Glutamatergic neuron (in vitro differentiated cells): ENCODE results near the gene RD3L. TPM values are rescaled to one million over a fixed set of nuclear protein-coding genes. Genes with fewer than 3 reads are reported as not detected.

Experiments
- DNase-seq: peaks from one replicate; pipeline ENCODE4 v3.0.0; 2022
- H3K27ac Mint-ChIP-seq: one replicate; pipeline ENCODE4 v1.8.0; 2020; ENCODE audit warnings: mild to moderate bottlenecking, mixed read lengths, inconsistent platforms; ENCODE audit not compliant: unreplicated experiment
- H3K27me3 Mint-ChIP-seq: one replicate; pipeline ENCODE4 v1.8.0; 2020; ENCODE audit warnings: mild to moderate bottlenecking, moderate library complexity, mixed read lengths, inconsistent platforms; ENCODE audit not compliant: unreplicated experiment
- H3K36me3 Mint-ChIP-seq: one replicate; pipeline ENCODE4 v1.8.0; 2020; ENCODE audit warnings: mild to moderate bottlenecking, mixed read lengths, inconsistent platforms; ENCODE audit not compliant: unreplicated experiment
- H3K4me1 Mint-ChIP-seq: one replicate; pipeline ENCODE4 v1.8.0; 2020; ENCODE audit warnings: mild to moderate bottlenecking, low read depth, mixed read lengths, inconsistent platforms; ENCODE audit not compliant: unreplicated experiment
- H3K4me3 Mint-ChIP-seq: one replicate; pipeline ENCODE4 v1.8.0; 2020; ENCODE audit warnings: mild to moderate bottlenecking, mixed read lengths, inconsistent platforms; ENCODE audit not compliant: unreplicated experiment
- H3K9me3 Mint-ChIP-seq: one replicate; pipeline ENCODE4 v1.8.0; 2020; ENCODE audit warnings: mild to moderate bottlenecking, moderate library complexity, mixed read lengths, inconsistent platforms; ENCODE audit not compliant: unreplicated experiment
- CTCF ChIP-seq: fragments of 200-600 bp; sonication (generic); IDR thresholded peaks from one replicate; pipeline ENCODE4 v1.5.0; 2021; ENCODE audit not compliant: partially characterized antibody, unreplicated experiment
- long read RNA-seq: library from polyadenylated mRNA; unstranded; transcript quantifications from one replicate; pipeline ENCODE4 v2.0.0, GENCODE V29; 2020; ENCODE audit not compliant: unreplicated experiment
- total RNA-seq: library from RNA; stranded (reverse); fragmentation: NEBNext Ultra II Directional; extraction: Animal tissue kit (Norgen Biotek cat#: 25700); gene quantifications from one replicate; pipeline ENCODE4 v1.2.1, GENCODE V29; 2021; ENCODE audit not compliant: unreplicated experiment

RD3L gene
- not detected for total RNA-seq
- long read RNA-seq, result 0 reads

- no peak for DNase-seq
- no peak within 1 kb of the TSS for H3K4me3 Mint-ChIP-seq
Measured at GRCh38 chr14:103941973-103942736, at the start of gene RD3L. TSS of gene RD3L (minus strand) at chr14:103942529. CDS start at chr14:103941695, 834 bp downstream.

GRCh38 chr14:103989964-103990363 lies 47.6 kb upstream of the RD3L start:
- Mint-ChIP-seq H3K36me3 (peaks cover 23% of the 10 kb centered on the region), H3K4me1 (no peaks in the 10 kb centered on the region), H3K27me3 (peaks cover 5% of the 10 kb centered on the region), H3K9me3 (peaks cover 7% of the 10 kb centered on the region), H3K4me3 (no peak overlapping the region), H3K27ac (no peak overlapping the region)
- no peak for DNase-seq
- no peak for TF ChIP-seq CTCF

More at GRCh38 chr14:103941973-103942736, at the start of gene RD3L:
- TF ChIP-seq CTCF, result no peak
- H3K27ac Mint-ChIP-seq, result no peak within 1 kb of the TSS
- no peaks in the 10 kb centered on the region for H3K9me3 Mint-ChIP-seq
- no peaks in the 10 kb centered on the region for H3K36me3 Mint-ChIP-seq
- H3K4me1 Mint-ChIP-seq, result no peaks in the 10 kb centered on the region
- H3K27me3 Mint-ChIP-seq, result peaks cover 5% of the 10 kb centered on the region

GRCh38 chr14:103989034-103989433 lies 46.7 kb upstream of the RD3L start:
- Mint-ChIP-seq H3K4me3 (no peak overlapping the region), H3K36me3 (peaks cover 27% of the 10 kb centered on the region), H3K27ac (no peak overlapping the region), H3K9me3 (peaks cover 9% of the 10 kb centered on the region), H3K27me3 (peaks cover 5% of the 10 kb centered on the region), H3K4me1 (no peaks in the 10 kb centered on the region)
- TF ChIP-seq CTCF, result no peak
- no peak for DNase-seq

GRCh38 chr14:103984196-103984595 lies 41.9 kb upstream of the RD3L start:
- H3K9me3 Mint-ChIP-seq, result peaks cover 14% of the 10 kb centered on the region
- no peak overlapping the region for H3K4me3 Mint-ChIP-seq

More at GRCh38 chr14:103984196-103984595, 41.9 kb upstream of the RD3L start:
- Mint-ChIP-seq H3K27ac (no peak overlapping the region), H3K36me3 (peaks cover 22% of the 10 kb centered on the region), H3K4me1 (no peaks in the 10 kb centered on the region), H3K27me3 (peaks cover 2% of the 10 kb centered on the region)
- TF ChIP-seq CTCF, result no peak
- DNase-seq, result no peak
